ENCODE measurements around the gene TLR9.

TLR9 gene

DNA sequence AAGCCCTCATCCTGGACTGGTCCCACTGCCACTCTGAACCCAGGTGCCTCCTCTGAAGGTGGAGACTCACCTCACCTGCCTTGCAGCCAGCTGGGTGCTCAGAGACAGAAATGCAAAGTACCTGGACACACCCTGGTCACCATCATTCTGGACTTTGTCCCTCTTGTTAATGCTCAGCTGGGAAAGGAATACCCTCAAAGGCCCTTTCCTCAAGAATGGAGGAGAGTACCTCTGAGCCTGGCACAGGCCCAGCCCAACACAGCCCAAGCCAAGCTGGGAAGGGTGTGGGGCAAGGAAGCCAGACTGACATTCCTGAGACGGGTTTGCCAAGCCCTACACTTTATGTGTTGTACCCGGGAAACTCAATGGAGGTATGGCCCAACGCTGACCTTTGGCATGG, 28.5 kb downstream of the TLR9 start:
- no peak for DNase-seq (ENCODE audit: low read depth)
- no peak overlapping the region for H3K4me3 ChIP-seq (ENCODE audit: low read length)
- TF ChIP-seq, protein P1, sequence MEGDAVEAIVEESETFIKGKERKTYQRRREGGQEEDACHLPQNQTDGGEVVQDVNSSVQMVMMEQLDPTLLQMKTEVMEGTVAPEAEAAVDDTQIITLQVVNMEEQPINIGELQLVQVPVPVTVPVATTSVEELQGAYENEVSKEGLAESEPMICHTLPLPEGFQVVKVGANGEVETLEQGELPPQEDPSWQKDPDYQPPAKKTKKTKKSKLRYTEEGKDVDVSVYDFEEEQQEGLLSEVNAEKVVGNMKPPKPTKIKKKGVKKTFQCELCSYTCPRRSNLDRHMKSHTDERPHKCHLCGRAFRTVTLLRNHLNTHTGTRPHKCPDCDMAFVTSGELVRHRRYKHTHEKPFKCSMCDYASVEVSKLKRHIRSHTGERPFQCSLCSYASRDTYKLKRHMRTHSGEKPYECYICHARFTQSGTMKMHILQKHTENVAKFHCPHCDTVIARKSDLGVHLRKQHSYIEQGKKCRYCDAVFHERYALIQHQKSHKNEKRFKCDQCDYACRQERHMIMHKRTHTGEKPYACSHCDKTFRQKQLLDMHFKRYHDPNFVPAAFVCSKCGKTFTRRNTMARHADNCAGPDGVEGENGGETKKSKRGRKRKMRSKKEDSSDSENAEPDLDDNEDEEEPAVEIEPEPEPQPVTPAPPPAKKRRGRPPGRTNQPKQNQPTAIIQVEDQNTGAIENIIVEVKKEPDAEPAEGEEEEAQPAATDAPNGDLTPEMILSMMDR (conservative IDR thresholded peaks at IDR 0.05; ENCODE audit: low read depth, low read length), result no peak

DNA sequence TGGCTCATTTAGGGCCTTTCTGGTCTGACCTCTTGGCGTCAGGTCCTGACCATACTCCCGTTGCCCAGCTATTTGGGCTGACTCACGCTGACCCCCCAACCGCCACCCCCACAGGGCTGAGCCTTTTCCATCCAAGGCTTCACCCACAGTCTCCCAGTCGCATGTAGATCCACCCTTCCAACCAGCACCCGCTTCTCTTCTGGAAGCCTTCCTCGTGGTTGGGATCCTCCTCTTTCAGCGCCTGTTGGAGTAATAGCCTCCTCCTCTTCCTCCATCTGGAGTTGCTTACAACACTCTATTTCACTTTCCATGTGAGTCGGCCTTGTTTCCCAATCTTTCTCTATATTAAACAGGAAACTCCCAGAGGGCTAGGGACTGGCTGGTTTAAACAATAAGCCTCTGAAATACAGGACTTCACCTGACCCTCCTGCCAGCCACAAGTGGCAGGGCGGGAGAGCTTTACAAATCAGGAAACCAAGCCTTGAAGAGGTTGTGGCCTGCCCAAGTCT, 29.6 kb downstream of the TLR9 start:
- DNase-seq (ENCODE audit: low read depth), result no peak
- no peak overlapping the region for H3K4me3 ChIP-seq (ENCODE audit: low read length)
- TF ChIP-seq, protein P1 (conservative IDR thresholded peaks at IDR 0.05; ENCODE audit: low read depth, low read length), result no peak

DNA sequence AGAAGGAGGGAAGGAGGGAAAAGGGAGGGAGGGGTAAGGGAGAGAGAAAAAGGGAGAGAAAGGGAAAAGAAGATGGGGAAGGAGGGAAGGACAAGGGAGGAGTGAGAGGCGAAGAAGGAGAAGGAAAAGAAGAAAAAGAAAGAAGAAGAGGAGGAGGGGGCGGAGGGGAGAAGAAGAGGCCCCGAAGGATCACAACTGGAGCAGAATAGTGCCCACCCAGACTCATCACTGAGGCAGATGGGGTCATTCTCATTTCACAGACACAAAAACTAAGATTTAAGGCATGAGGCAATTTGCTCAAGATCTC, 30.2 kb downstream of the TLR9 start:
- no peak overlapping the region for H3K4me3 ChIP-seq (ENCODE audit: low read length)
- TF ChIP-seq, protein P1 (conservative IDR thresholded peaks at IDR 0.05; ENCODE audit: low read depth, low read length), result no peak
- DNase-seq (ENCODE audit: low read depth), result no peak

DNA sequence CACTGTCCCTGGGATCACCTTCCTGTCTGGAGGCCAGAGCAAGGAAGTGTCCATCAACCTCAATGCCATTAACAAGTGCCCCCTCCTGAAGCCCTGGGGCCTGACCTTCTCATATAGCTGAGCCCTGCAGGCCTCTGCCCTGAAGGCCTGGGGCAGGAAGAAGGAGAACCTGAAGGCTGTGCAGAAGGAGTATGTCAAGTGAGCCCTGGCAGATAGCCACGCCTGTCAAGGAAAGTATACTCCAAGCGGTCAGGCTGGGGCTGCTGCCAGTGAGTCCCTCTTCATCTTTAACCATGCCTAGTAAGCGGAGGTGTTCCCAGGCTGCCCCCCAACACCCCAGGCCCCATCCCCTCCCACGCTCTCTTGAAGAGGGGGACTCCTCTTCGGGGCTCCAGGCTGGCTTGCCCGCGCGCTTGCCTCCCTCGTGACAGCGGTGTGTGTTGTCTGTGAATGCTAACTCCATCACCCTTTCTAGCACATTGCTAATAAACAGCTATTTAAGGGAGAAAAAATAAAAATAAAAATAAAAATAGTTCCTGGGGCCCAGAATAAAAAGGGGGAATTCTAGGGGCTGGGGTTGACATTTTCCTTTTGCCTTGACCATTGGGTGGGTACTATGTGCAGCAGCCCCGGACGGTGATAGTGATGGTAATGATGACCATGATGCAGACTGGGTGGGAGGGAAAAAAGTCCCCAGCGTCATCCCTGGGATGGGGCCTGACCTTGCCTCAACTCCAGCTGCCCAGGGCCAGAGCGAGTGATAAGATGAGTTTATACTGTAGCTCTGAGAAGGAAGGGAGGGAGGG, 30.8 kb downstream of the TLR9 start:
- no peak for DNase-seq (ENCODE audit: low read depth)
- no peak overlapping the region for H3K4me3 ChIP-seq (ENCODE audit: low read length)
- TF ChIP-seq, protein P1 (conservative IDR thresholded peaks at IDR 0.05; ENCODE audit: low read depth, low read length), result no peak

DNA sequence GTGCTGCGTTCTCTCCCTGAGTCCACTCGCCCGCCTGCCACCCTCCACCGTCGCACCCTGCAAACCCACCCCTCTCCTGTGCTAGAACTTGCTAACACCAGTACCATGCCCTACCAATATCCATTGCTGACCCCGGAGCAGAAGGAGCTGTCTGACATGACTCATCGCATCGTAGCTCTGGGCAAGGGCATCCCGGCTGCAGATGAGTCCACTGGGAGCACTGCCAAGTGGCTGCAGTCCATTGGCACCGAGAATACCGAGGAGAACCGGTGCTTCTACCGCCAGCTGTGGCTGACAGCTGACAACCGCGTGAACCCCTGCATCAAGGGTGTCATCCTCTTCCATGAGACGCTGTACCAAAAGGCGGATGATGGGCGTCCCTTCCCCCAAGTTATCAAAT, 32.4 kb downstream of the TLR9 start:
- DNase-seq (ENCODE audit: low read depth), result no peak

DNA sequence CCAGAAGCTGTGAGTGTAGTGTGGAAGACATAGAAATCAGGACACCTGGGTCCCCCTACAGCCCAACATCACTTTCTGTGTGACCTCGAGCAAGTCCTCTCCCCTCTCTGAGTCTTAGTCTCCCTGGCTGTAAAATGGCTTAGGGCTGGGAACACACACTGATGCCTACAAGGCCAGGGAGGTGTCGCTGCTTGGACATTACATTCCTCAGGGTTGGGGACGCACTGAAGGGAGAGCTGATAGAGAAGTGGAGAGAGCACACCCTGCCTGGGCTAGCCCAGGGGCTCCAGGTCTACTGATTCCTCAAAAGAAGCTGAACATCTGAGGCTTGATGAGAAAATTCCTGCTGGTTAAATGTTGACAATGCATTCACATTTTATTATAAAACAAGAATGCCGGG, 33.8 kb downstream of the TLR9 start:
- TF ChIP-seq, protein P1 (conservative IDR thresholded peaks at IDR 0.05; ENCODE audit: low read depth, low read length), result no peak
- H3K4me3 ChIP-seq (ENCODE audit: low read length), result no peak overlapping the region
- no peak for DNase-seq (ENCODE audit: low read depth)

More for the DNA sequence above, 32.4 kb downstream of the TLR9 start:
- TF ChIP-seq, protein P1 (conservative IDR thresholded peaks at IDR 0.05; ENCODE audit: low read depth, low read length), result no peak
- H3K4me3 ChIP-seq (ENCODE audit: low read length), result no peak overlapping the region
